Cardiac fibroblast (primary cell): Measurements from ENCODE around the gene HIP1.
"Not testable (repeated sequence)": the region's sequence is repeated elsewhere in the genome, so short reads cannot be mapped to it uniquely, and the experiment has no call there.

Experiments used
- DNase-seq, 2 donors: peaks; one replicate each; pipeline versions ENCODE4 v3.0.0 to v3.0.0-alpha.2; 2010; ENCODE audit warnings: low read depth in 2 of 2
- H3K4me3 ChIP-seq, 2 donors: replicated peaks in 1 of 2; 1 replicate in 1 of 2; 2 replicates in 1 of 2; pipeline ENCODE4 v1.5.1; 2011; ENCODE audit warnings: low read depth in 2 of 2, low read length in 2 of 2, mild to moderate bottlenecking in 2 of 2, moderate library complexity in 1 of 2
- TF ChIP-seq, protein P1 (sequence below): IDR thresholded peaks from one replicate; pipeline ENCODE4 v1.5.1; 2011; ENCODE audit warnings: low read depth, mild to moderate bottlenecking, low read length, inconsistent platforms

HIP1 gene

DNA sequence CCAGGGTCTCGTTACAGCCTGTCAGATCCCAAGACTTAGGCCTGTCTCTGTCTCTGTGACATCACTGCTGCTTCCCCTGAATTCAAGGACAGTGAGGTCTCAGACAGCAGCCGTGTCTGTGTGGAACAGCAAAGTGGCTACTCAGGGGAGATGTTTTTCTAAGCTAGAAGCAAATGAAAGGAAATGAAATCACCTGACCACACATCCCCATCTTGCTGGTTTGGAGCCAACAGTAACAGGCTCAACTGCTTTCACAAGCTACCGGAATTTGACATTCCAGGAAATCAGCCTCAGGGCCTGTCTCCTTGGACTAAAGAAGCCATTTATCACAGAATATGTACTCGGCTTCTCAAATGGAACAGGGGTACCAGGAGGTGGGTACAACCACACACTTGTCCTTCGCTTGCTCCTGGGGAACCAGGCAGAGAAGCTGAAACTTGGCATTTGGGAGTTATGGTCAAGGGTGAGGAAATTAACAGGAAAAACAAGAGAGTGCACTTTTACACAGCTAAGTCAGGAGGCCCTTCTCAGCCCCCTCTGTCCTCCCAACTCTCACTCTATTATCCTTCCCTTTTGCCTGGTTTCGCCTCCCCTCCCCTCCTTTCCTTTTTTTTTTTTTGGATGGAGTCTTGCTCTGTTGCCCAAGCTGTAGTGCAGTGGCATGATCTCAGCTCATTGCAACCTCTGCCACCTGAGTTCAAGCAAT lies 173.5 kb downstream of the HIP1 start:
- DNase-seq: peak; percentile 90 to 92
- H3K4me3 ChIP-seq: no peak overlapping the region
- TF ChIP-seq, protein P1, sequence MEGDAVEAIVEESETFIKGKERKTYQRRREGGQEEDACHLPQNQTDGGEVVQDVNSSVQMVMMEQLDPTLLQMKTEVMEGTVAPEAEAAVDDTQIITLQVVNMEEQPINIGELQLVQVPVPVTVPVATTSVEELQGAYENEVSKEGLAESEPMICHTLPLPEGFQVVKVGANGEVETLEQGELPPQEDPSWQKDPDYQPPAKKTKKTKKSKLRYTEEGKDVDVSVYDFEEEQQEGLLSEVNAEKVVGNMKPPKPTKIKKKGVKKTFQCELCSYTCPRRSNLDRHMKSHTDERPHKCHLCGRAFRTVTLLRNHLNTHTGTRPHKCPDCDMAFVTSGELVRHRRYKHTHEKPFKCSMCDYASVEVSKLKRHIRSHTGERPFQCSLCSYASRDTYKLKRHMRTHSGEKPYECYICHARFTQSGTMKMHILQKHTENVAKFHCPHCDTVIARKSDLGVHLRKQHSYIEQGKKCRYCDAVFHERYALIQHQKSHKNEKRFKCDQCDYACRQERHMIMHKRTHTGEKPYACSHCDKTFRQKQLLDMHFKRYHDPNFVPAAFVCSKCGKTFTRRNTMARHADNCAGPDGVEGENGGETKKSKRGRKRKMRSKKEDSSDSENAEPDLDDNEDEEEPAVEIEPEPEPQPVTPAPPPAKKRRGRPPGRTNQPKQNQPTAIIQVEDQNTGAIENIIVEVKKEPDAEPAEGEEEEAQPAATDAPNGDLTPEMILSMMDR: no peak

GRCh38 chr7:75563171-75563570 lies 175.6 kb downstream of the HIP1 start:
- TF ChIP-seq, protein P1: no peak
- no peak for DNase-seq
- H3K4me3 ChIP-seq: no peak overlapping the region

GRCh38 chr7:75559976-75560365 lies 178.8 kb downstream of the HIP1 start:
- no peak for DNase-seq
- H3K4me3 ChIP-seq: no peak overlapping the region

GRCh38 chr7:75559355-75559975 lies 179.3 kb downstream of the HIP1 start:
- DNase-seq: no peak
- H3K4me3 ChIP-seq: no peak overlapping the region
- TF ChIP-seq, protein P1: no peak

More at GRCh38 chr7:75559976-75560365, 178.8 kb downstream of the HIP1 start:
- TF ChIP-seq, protein P1: no peak

DNA sequence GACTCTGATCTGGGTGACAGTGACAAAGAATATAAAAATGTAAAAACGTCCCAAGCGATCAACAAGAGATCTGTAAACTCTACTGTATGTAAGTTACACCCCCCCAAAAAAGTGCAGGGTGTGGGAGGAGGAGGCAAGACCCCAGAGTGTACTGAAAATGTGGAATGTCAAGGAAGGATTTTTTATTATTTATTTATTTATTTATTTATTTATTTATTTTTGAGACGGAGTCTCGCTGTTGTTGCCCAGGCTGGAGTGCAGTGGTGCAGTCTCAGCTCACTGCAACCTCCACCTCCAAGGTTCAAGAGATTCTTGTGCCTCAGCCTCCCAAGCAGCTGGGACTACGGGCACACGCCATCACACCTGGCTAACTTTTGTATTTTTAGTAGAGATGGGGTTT lies 181.9 kb downstream of the HIP1 start:
- DNase-seq, H3K4me3 ChIP-seq: not testable (repeated sequence)

DNA sequence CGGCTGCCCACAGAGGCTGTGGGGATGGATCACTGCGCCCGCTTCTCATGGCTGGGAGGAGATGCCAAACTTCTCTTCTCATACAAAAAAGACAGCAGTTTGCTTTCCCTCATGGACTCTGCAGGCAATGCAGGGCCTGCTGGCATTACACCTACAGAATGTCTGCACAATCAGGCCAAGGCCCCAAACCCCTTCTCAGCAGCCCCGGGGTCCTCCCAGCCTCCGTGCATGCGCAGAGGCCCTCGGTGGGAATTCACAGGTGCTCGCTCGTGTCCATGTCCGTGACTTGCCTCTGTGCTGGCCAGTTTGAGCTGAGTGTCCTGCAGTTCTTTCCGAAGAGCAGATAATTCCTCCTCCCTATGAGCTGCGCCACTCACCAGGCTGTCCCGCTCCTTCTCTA lies 183.0 kb downstream of the HIP1 start:
- no peak overlapping the region for H3K4me3 ChIP-seq
- DNase-seq: no peak
- TF ChIP-seq, protein P1: no peak

DNA sequence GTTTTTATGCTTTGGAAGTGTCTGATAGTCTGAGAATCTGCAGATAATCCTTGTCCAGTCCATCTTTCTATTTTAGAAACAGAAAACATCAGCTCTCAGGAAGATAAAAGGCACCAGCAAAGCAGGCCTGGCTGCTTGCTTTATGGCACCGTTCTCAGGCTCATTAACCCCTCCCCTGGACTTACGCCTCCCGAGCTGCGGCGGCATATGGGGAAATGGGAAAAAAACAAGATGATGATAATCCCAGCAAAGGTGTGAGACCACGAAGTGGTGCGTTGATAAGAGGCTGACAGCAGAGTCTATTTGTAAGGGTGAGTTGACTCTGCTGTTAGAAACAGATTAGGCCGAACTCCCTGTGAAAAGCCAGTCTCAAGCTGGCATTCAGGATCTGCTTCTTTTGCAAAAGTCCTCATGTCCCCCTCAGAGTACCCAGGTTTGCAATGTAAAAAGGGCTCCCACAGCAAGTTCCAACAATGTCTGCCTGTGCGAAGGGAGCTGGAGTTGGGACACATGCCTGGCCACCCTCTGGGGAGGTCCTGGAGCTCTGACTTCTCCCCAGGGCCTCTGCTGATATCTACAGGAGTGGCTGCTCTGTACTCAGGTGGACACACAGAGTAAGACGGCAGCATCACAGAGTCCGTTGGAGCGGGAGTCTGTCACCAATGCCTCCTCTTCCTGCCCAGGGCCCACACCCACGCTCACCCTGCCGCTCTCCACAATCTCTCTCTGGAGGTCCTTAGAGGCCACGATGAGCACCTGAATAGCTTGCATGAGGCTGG lies 192.3 kb downstream of the HIP1 start:
- no peak overlapping the region for H3K4me3 ChIP-seq
- DNase-seq: no peak
- TF ChIP-seq, protein P1: no peak
